ENCODE results near the gene NEK9. TPM values are rescaled to one million over a fixed set of nuclear protein-coding genes. Genes with fewer than 3 reads are reported as not detected.

The NEK9 gene
- total and polyA plus RNA-seq, 4 donors = 13.4 to 46.0 (median 29.8) TPM

- H3K27me3 ChIP-seq (ENCODE audit: control insufficient read depth in 4 of 4, insufficient read depth in 4 of 4, low read length in 3 of 4) = no peaks in the 10 kb centered on the region
- WGBS = 95% methylated on average over 3 of the region's 3 CpGs
These were observed 32.0 kb downstream of the NEK9 start for GRCh38 chr14:75094896-75095295.

GRCh38 chr14:75092698-75093097, 34.1 kb downstream of the NEK9 start:
- no peak overlapping the region for H3K4me3 ChIP-seq (ENCODE audit: low read depth in 1 of 3, low read length in 3 of 3)
- no peak overlapping the region for H3K9ac ChIP-seq (ENCODE audit: low read depth in 1 of 2, low read length in 2 of 2)
- H3K27me3 ChIP-seq (ENCODE audit: control insufficient read depth in 4 of 4, insufficient read depth in 4 of 4, low read length in 3 of 4) = no peaks in the 10 kb centered on the region
- H3K9me3 ChIP-seq (ENCODE audit: control insufficient read depth in 4 of 4, low read length in 3 of 4) = no peaks in the 10 kb centered on the region
- TF ChIP-seq EGR1 (IDR thresholded peaks at IDR 0.05; ENCODE audit: low read depth in 2 of 2) (no peak), HNF4G (IDR thresholded peaks at IDR 0.05) (no peak), CTCF (IDR thresholded peaks at IDR 0.05; ENCODE audit: low read depth, low read length, missing input control) (no peak), REST (IDR thresholded peaks at IDR 0.05) (no peak), HNF4A (conservative IDR thresholded peaks at IDR 0.05) (no peak), ATF3 (IDR thresholded peaks at IDR 0.05) (no peak), YY1 (IDR thresholded peaks at IDR 0.05) (no peak), NR2F2 (IDR thresholded peaks at IDR 0.05) (no peak)
- 86% methylated on average over 2 of the region's 2 CpGs for WGBS
- H3K36me3 ChIP-seq (ENCODE audit: control insufficient read depth in 4 of 4, insufficient read depth in 3 of 4, low read depth in 1 of 4, low read length in 3 of 4) = peaks cover 4 to 63% (median 51%) of the 10 kb centered on the region in 4 donors
- no peak overlapping the region for H3K27ac ChIP-seq (ENCODE audit: low read depth in 1 of 2, low read length in 2 of 2)
- DNase-seq (ENCODE audit: low spot score) = no peak
- no peaks in the 10 kb centered on the region for H3K4me1 ChIP-seq (ENCODE audit: control insufficient read depth in 4 of 4, insufficient read depth in 4 of 4, low read length in 3 of 4)

More at GRCh38 chr14:75094896-75095295, 32.0 kb downstream of the NEK9 start:
- Histone ChIP-seq H3K9me3 (ENCODE audit: control insufficient read depth in 4 of 4, low read length in 3 of 4) (no peaks in the 10 kb centered on the region), H3K36me3 (ENCODE audit: control insufficient read depth in 4 of 4, insufficient read depth in 3 of 4, low read depth in 1 of 4, low read length in 3 of 4) (peaks cover 5 to 73% (median 58%) of the 10 kb centered on the region in 4 donors), H3K4me3 (ENCODE audit: low read depth in 1 of 3, low read length in 3 of 3) (no peak overlapping the region), H3K9ac (ENCODE audit: low read depth in 1 of 2, low read length in 2 of 2) (no peak overlapping the region), H3K4me1 (ENCODE audit: control insufficient read depth in 4 of 4, insufficient read depth in 4 of 4, low read length in 3 of 4) (no peaks in the 10 kb centered on the region), H3K27ac (ENCODE audit: low read depth in 1 of 2, low read length in 2 of 2) (no peak overlapping the region)
- TF ChIP-seq HNF4G (IDR thresholded peaks at IDR 0.05) (no peak), CTCF (IDR thresholded peaks at IDR 0.05; ENCODE audit: low read depth, low read length, missing input control) (no peak), JUND (IDR thresholded peaks at IDR 0.05) (no peak)
- DNase-seq (ENCODE audit: low spot score) = no peak

GRCh38 chr14:75091251-75091650, 35.6 kb downstream of the NEK9 start:
- Histone ChIP-seq H3K27ac (ENCODE audit: low read depth in 1 of 2, low read length in 2 of 2) (no peak overlapping the region), H3K9ac (ENCODE audit: low read depth in 1 of 2, low read length in 2 of 2) (no peak overlapping the region), H3K9me3 (ENCODE audit: control insufficient read depth in 4 of 4, low read length in 3 of 4) (no peaks in the 10 kb centered on the region), H3K27me3 (ENCODE audit: control insufficient read depth in 4 of 4, insufficient read depth in 4 of 4, low read length in 3 of 4) (no peaks in the 10 kb centered on the region), H3K36me3 (ENCODE audit: control insufficient read depth in 4 of 4, insufficient read depth in 3 of 4, low read depth in 1 of 4, low read length in 3 of 4) (peaks cover 8 to 67% (median 51%) of the 10 kb centered on the region in 4 donors), H3K4me3 (ENCODE audit: low read depth in 1 of 3, low read length in 3 of 3) (no peak overlapping the region), H3K4me1 (ENCODE audit: control insufficient read depth in 4 of 4, insufficient read depth in 4 of 4, low read length in 3 of 4) (no peaks in the 10 kb centered on the region)
- 96% methylated on average over 8 of the region's 8 CpGs for WGBS
- DNase-seq (ENCODE audit: low spot score) = no peak
- TF ChIP-seq SP1 (IDR thresholded peaks at IDR 0.05) = no peak
- TF ChIP-seq JUND (IDR thresholded peaks at IDR 0.05) = no peak
- no peak for TF ChIP-seq GABPA (IDR thresholded peaks at IDR 0.05 in 1 of 2, conservative IDR thresholded peaks at IDR 0.05 in 1 of 2)
- TF ChIP-seq MAX (IDR thresholded peaks at IDR 0.05) = no peak
- no peak for TF ChIP-seq HNF4A (conservative IDR thresholded peaks at IDR 0.05)
- no peak for TF ChIP-seq ATF3 (IDR thresholded peaks at IDR 0.05)
- TF ChIP-seq CTCF (IDR thresholded peaks at IDR 0.05; ENCODE audit: low read depth, low read length, missing input control) = no peak
- no peak for TF ChIP-seq ZBTB33 (IDR thresholded peaks at IDR 0.05)
- no peak for TF ChIP-seq NR2F2 (IDR thresholded peaks at IDR 0.05)
- TF ChIP-seq HNF4G (IDR thresholded peaks at IDR 0.05) = no peak
